Endothelial cell of umbilical vein (primary cell): ENCODE measurements around the gene PCED1B. TPM values are rescaled to one million over a fixed set of nuclear protein-coding genes. Genes with fewer than 3 reads are reported as not detected.

Experiments
- BruUV-seq: library from RNA; stranded (reverse); fragments of 400-500 nt; replicated peaks from 2 replicates; lab custom pipeline; 2021; lab: Mats Ljungman, UMichigan
- CTCF ChIA-PET: fragments of 300-600, 350-600 bp; sonication (Branson Sonifier 250); formaldehyde crosslinking; loops from one replicate; lab custom pipeline; 2021; ENCODE audit warnings: antibody characterized with exemption, inconsistent platforms; lab: Charles Lee
- POLR2A ChIA-PET: fragments of 300-600, 350-600 bp; sonication (Branson Sonifier 250); formaldehyde crosslinking; loops from one replicate; lab custom pipeline; 2021; ENCODE audit warnings: antibody characterized with exemption, inconsistent platforms; lab: Charles Lee
- DNase-seq: peaks from one replicate; pipeline ENCODE4 v3.0.0-alpha.2; 2011; ENCODE audit warnings: low read depth, low spot score
- FAIRE-seq: peaks from 2 replicates; lab custom pipeline; 2011; peaks lifted over from hg19 to GRCh38; lab: Jason Lieb, UNC
- H2AFZ ChIP-seq: 2 replicates; pipeline ENCODE4 v1.6.0; 2012; ENCODE audit warnings: low read depth, low read length, control low read depth, inconsistent platforms
- H3K27ac ChIP-seq: 2 replicates; pipeline ENCODE4 v1.5.1; 2011; ENCODE audit warnings: low read depth, mild to moderate bottlenecking, control low read depth, low read length, moderate library complexity; ENCODE audit not compliant: insufficient read depth
- H3K27me3 ChIP-seq, 2 experiments: 2 replicates each; pipeline versions ENCODE4 v1.6.0 to v1.6.1; 2011; ENCODE audit warnings: low read length in 2 of 2, mixed read lengths in 1 of 2; ENCODE audit not compliant: control insufficient read depth in 2 of 2, insufficient read depth in 2 of 2
- H3K36me3 ChIP-seq, 2 experiments: 2 replicates in 1 of 2; 3 replicates in 1 of 2; pipeline ENCODE4 v1.5.1; 2011; ENCODE audit warnings: low read length in 2 of 2, mild to moderate bottlenecking in 1 of 2, moderate library complexity in 1 of 2; ENCODE audit not compliant: control insufficient read depth in 2 of 2, insufficient read depth in 2 of 2; ENCODE audit errors: extremely low read depth in 1 of 2
- H3K4me1 ChIP-seq: 3 replicates; pipeline ENCODE4 v1.5.1; 2011; ENCODE audit warnings: mild to moderate bottlenecking, low read length; ENCODE audit not compliant: control insufficient read depth, insufficient read depth; ENCODE audit errors: extremely low read depth
- H3K4me2 ChIP-seq: 2 replicates; pipeline ENCODE4 v1.6.1; 2011; ENCODE audit warnings: low read length, control low read depth, mixed read lengths; ENCODE audit not compliant: insufficient read depth
- H3K4me3 ChIP-seq, 3 experiments: fragments of 200-600 bp in 1 of 3; sonication (generic), shearing (Covaris generic) in 1 of 3; replicated peaks in 1 of 3; 2 replicates each; pipeline ENCODE4 v1.5.1; 2011 to 2016; ENCODE audit warnings: control low read depth in 3 of 3, low read length in 3 of 3, mild to moderate bottlenecking in 2 of 3, inconsistent platforms in 1 of 3, low read depth in 1 of 3, moderate library complexity in 1 of 3; ENCODE audit not compliant: insufficient read depth in 1 of 3
- H3K79me2 ChIP-seq: 2 replicates; pipeline ENCODE4 v1.6.0; 2012; ENCODE audit warnings: low read length, inconsistent platforms; ENCODE audit not compliant: control insufficient read depth, insufficient read depth
- H3K9ac ChIP-seq: replicated peaks from 2 replicates; pipeline ENCODE3; 2011; ENCODE audit warnings: low read length, control low read depth; ENCODE audit not compliant: insufficient read depth; ENCODE audit errors: extremely low read depth
- H3K9me1 ChIP-seq: replicated peaks from 3 replicates; pipeline ENCODE4 v1.6.0; 2011; ENCODE audit warnings: mild to moderate bottlenecking, low read length; ENCODE audit not compliant: control insufficient read depth, insufficient read depth; ENCODE audit errors: extremely low read depth
- H3K9me3 ChIP-seq: replicated peaks from 2 replicates; pipeline ENCODE4 v1.5.1; 2012; ENCODE audit warnings: low read length, inconsistent platforms; ENCODE audit not compliant: control insufficient read depth, insufficient read depth
- H4K20me1 ChIP-seq: replicated peaks from 2 replicates; pipeline ENCODE3; 2011; ENCODE audit warnings: mild to moderate bottlenecking, low read length; ENCODE audit not compliant: control insufficient read depth, insufficient read depth; ENCODE audit errors: extremely low read depth
- CTCF ChIP-seq, 2 donors: IDR thresholded peaks; 1 replicate in 1 of 2; 2 replicates in 1 of 2; pipeline ENCODE4 v1.5.1; 2011; ENCODE audit warnings: low read length in 2 of 2, mild to moderate bottlenecking in 2 of 2, moderate library complexity in 2 of 2, control low read depth in 1 of 2, inconsistent platforms in 1 of 2, low read depth in 1 of 2; ENCODE audit not compliant: insufficient read depth in 1 of 2; ENCODE audit errors: extremely low read depth in 1 of 2
- EZH2 ChIP-seq: IDR thresholded peaks from 2 replicates; pipeline ENCODE4 v1.6.1; 2012; ENCODE audit warnings: borderline replicate concordance, low read depth, mild to moderate bottlenecking, moderate library complexity, low read length, inconsistent platforms; ENCODE audit not compliant: severe bottlenecking
- GATA2 ChIP-seq: IDR thresholded peaks from 2 replicates; pipeline ENCODE4 v1.7.0; 2011; ENCODE audit warnings: low read depth, mild to moderate bottlenecking, moderate library complexity, mixed read lengths, low read length; ENCODE audit not compliant: insufficient read length, insufficient read depth
- MAX ChIP-seq: IDR thresholded peaks from 2 replicates; pipeline ENCODE4 v1.6.1; 2011; ENCODE audit not compliant: insufficient read depth, insufficient read length
- POLR2A ChIP-seq: IDR thresholded peaks from 2 replicates; pipeline ENCODE4 v1.6.1; 2012; ENCODE audit warnings: low read depth, mild to moderate bottlenecking, control low read depth, low read length
- POLR2AphosphoS5 ChIP-seq: IDR thresholded peaks from 2 replicates; pipeline ENCODE4 v1.6.1; 2012; ENCODE audit warnings: low read depth, mild to moderate bottlenecking, control low read depth, low read length, moderate library complexity; ENCODE audit not compliant: insufficient read depth
- dilution Hi-C: fragments of 300-500 bp; cut with MboI; formaldehyde crosslinking; loops from one replicate; pipeline ENCODE4 v1.15.0; 2019; ENCODE audit warnings: low sequenced_read_pairs; ENCODE audit not compliant: extremely low pct_ligation_motif_present
- intact Hi-C: fragments of 100-400 bp; cut with micrococcal nuclease; formaldehyde crosslinking; loops from one replicate; pipeline ENCODE4 v1.10.0; 2022
- polyA plus RNA-seq, 4 experiments: library from polyadenylated mRNA; depleted of rRNA in 3 of 4; stranded (reverse) in 3 of 4; unstranded in 1 of 4; fragments of >200 nt; gene quantifications; 2 replicates each; pipeline versions ENCODE4 v1.2.1 to v1.2.3, GENCODE V29; 2011 to 2012; ENCODE audit warnings: missing spikeins in 1 of 4
- total RNA-seq: library from RNA; stranded (reverse); gene quantifications from 2 replicates; pipeline ENCODE4 v1.2.3, GENCODE V29; 2021

PCED1B gene
- total and polyA plus RNA-seq, 2 donors (not counting 3 experiments of a cell fraction or from before 2014, with no cell fraction given), result 1.7 to 2.6 TPM

- H3K9me1 ChIP-seq, result no peaks in the 10 kb centered on the region
- no peak overlapping the region for H3K27ac ChIP-seq
- no peak for TF ChIP-seq MAX
- TF ChIP-seq POLR2AphosphoS5, result no peak
- TF ChIP-seq POLR2A, result no peak
- TF ChIP-seq GATA2, result no peak
- TF ChIP-seq EZH2, result no peak
- no peak for TF ChIP-seq CTCF (IDR thresholded peaks at IDR 0.05; ENCODE audit: extremely low read depth in 1 of 2, insufficient read depth in 1 of 2, low read depth in 1 of 2, low read length in 2 of 2)
- dilution Hi-C loops (no loop called here), intact Hi-C loops (loop anchor here (10.0 kb wide), 1 partner anchor 510 kb away; no protein-coding TSS in a partner anchor)
- H3K36me3 ChIP-seq, result no peaks in the 10 kb centered on the region
- H4K20me1 ChIP-seq, result no peaks in the 10 kb centered on the region
- POLR2A ChIA-PET, result no interaction called here
- H3K4me1 ChIP-seq, result no peaks in the 10 kb centered on the region
- no peaks in the 10 kb centered on the region for H3K27me3 ChIP-seq
- H3K9ac ChIP-seq, result no peak overlapping the region
- DNase-seq, result no peak
- no peak for FAIRE-seq
- no peak overlapping the region for H3K4me2 ChIP-seq
- no peaks in the 10 kb centered on the region for H3K79me2 ChIP-seq
- CTCF ChIA-PET, result interaction anchor here (1.1 to 6.4 kb wide), 7 partner anchors 13 to 652 kb away, joined by 3 to 306 read pairs (median 31); partner anchors contain the start of genes AMIGO2 and PCED1B
- no TSS peak for BruUV-seq
- no peak overlapping the region for H3K4me3 ChIP-seq
- H3K9me3 ChIP-seq, result no peaks in the 10 kb centered on the region
- no peak overlapping the region for H2AFZ ChIP-seq
Measured at GRCh38 chr12:47034661-47035060, 44.8 kb upstream of the PCED1B start.
